HG03066 (cell line): Measurements from ENCODE around the gene OSBPL9.

Experiments used
- ATAC-seq: cut with Tn5 transposase; IDR thresholded peaks from one replicate; pipeline ENCODE4 v1.9.1; 2021; ENCODE audit warnings: low read depth; ENCODE audit not compliant: unreplicated experiment

Gene OSBPL9

GRCh38 chr1:51733793-51734522, 117.1 kb downstream of the OSBPL9 start:
- ATAC-seq, result no peak

GRCh38 chr1:51734896-51735745, 118.2 kb downstream of the OSBPL9 start:
- no peak for ATAC-seq

DNA sequence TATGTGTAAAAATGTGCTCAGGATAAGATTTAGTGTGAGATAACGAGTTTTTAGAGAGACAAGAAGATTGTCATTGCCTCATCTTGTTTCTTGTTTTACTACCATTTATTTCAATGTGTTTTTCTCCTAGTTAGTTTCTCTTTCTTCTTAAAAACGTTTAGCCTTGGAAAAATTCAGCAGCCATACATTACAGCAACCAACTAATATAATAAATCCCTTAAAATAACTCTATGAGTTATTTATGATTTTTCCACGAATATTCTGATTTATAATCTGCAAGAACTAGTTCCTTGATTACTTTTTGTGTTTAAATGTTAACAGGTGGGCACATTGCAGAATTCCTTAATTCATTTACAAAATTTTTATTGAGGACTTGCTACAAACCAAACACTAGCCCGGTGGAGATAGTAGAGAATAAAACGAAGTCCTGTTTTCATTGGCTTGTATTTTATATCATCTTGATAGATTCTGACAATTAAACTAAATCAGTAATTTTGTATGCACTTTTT, 118.9 kb downstream of the OSBPL9 start:
- no peak for ATAC-seq

DNA sequence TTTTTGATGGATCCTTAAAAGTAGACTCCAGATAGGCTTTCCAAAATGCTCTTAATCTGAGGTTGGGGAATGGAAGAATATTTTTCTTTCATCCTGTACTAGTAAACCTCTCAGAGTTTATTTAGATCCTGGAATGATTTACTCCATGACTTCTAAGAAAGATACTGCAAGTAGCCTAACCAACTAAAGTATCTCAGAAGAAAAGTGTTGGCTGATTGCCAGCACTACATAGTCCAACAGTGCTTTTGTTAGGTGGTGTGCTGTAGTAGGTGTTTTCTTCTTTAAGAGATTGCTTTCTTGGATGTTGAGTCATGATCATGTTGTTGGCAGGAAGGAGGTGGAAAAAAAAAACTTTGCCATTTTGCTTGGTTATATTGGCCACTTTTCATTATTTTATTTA, 119.8 kb downstream of the OSBPL9 start:
- no peak for ATAC-seq

DNA sequence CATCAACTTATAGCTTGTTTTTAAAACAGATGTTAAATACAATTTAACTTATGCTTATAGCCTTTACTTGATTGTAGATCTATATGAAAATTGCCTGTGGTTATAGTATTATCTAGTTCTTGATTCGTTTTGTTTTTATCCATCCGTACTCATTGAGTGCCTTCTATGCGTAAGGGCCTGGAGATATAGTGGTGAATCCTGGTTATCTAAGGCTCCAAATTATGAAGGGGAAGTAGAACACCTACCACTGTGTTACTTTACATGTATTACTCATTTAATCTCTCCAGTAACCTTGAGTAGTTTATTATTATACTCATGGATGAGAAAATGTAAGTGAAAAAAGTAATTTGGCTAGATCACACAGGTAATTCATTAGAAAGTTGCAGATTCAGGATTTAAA, 121.8 kb downstream of the OSBPL9 start:
- ATAC-seq, result no peak

GRCh38 chr1:51740652-51741051, 123.8 kb downstream of the OSBPL9 start:
- no peak for ATAC-seq

DNA sequence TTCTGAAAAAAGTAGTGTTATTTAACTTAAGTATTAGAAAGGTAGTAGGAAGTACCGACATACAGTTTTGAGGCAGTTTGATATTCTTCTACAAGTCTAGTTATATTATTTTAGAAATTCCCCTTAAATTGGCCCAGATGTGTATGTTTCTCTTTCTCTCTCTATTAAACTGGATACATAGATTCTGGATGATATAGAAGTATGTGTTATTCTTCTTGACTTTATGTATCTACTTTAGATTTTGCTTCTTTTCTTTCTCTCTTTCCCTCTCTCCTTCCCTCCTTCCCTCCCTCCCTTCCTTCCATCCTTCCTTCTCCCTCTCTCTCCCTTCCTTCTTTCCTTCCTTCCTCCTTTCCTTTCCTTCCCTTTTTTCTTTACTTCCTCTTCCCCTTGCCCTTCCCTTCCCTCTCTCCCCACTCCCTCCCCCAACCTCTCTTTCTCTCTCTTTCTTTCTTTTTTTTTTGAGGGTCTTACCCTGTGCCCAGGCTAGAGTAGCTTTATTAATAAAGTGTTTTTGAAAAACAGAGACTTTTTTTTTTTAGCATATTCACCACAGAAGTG, 124.3 kb downstream of the OSBPL9 start:
- ATAC-seq, result no peak

- ATAC-seq, result no peak
Observed at GRCh38 chr1:51744506-51745303, 127.8 kb downstream of the OSBPL9 start.

DNA sequence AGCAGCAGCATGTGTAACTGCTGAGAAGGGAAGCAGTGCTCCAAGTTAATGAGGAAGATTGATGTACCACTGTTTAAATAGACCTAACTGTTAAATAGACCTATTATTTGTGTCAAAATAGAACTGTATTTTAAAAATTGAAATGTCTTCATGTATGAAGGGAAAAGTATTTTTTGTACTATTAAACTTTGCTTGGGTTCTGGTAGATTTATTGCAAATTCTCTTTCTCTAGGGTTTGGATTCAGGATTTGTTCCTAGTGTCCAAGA, 128.3 kb downstream of the OSBPL9 start:
- ATAC-seq, result no peak

DNA sequence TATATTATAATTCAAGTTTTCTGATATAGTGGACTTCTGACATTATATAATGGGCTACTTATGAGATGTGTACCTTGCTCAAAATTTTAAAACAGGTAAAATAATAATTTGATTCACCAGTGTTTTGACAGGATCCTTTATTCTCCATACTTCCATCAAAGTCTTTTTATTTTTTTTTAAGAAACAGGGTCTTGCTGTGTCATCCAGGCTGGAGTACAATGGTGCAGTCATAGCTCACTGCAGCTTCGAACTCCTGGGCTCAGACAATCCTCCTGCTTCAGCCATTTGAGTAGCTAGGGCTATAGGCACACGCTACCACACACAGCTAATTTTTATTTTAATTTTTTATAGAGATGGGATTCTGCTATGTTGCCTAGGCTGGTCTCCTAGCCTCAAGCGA, 132.3 kb downstream of the OSBPL9 start:
- ATAC-seq, result no peak

DNA sequence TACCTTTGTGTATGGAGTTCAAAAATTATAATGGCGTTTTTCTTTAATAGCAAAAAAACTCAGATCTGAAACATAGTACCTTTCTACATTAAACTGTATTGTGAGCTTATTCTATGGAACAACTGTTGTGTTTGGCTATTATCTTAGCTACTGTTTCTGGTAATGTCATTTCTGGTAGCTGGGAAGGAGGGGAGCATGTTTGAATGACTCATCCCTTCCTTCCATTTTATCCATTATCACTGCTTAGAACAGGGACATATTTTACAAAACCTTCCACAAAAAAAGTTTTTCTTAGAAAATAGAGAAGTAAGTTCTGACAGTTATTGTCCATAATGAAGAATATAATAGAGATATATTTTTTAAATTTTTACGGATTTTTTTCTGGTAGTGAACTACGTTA, 133.3 kb downstream of the OSBPL9 start:
- ATAC-seq, result no peak

GRCh38 chr1:51750729-51751128, 133.8 kb downstream of the OSBPL9 start:
- no peak for ATAC-seq

GRCh38 chr1:51752073-51752948, 135.4 kb downstream of the OSBPL9 start:
- ATAC-seq, result no peak

GRCh38 chr1:51753969-51754368, 137.1 kb downstream of the OSBPL9 start:
- ATAC-seq, result no peak

DNA sequence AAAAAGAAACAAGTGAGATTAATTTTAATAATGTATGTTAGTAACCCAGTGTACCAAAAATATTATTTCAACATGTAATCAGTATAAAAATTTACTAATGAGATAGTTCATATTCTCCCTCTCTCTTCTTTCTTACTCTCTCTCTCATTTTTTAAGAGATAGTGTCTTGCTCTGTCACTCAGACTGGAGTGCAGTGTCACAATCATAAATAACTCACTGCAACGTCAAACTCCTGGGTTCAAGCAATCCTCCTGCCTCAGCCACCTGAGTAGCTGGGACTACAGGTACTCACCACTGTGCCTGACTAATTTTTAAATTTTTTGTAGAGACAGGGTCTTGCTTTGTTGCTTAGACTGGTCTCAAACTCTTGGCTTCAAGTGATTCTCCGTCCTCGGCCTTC, 137.8 kb downstream of the OSBPL9 start:
- no peak for ATAC-seq

- no peak for ATAC-seq
Observed at GRCh38 chr1:51755437-51755836, 138.5 kb downstream of the OSBPL9 start.

GRCh38 chr1:51756290-51756689, 139.4 kb downstream of the OSBPL9 start:
- no peak for ATAC-seq

DNA sequence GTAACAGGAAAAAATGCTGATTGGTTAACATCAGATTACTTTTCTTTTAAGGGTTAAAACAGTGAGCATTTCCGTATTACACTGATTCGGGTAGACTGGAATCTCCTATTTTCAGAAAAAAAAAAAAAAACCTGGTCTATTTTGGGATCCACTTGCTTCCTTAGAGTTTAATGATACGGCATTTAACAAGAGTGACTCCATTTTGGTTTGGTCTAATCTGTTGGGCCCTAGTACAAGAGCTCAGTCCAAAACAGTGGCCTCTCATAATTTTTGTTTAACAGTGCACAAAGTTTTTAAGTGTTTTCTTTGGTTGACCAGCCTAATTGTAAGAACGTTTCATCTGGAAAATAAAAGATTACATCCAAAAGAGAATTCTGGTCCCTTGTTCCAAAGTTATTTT, 141.4 kb downstream of the OSBPL9 start:
- no peak for ATAC-seq

DNA sequence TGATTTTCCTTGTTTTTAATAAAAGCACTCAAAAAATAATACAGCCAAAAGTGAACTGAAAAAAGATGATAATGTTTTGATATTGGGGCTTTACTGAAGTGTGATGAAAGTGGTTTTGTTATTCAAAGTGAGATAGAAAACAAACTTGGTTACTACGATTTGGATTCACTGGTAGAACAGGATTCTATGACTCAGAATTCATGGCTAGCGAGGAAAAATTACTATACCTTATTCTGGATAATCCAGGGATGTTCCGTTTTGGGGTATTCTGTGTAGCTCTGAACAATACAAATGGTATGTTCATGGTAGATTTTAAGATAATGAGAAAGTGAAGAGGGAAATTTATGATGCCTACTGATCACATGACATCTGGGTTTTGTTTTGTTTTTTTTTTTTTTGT, 144.0 kb downstream of the OSBPL9 start:
- no peak for ATAC-seq

DNA sequence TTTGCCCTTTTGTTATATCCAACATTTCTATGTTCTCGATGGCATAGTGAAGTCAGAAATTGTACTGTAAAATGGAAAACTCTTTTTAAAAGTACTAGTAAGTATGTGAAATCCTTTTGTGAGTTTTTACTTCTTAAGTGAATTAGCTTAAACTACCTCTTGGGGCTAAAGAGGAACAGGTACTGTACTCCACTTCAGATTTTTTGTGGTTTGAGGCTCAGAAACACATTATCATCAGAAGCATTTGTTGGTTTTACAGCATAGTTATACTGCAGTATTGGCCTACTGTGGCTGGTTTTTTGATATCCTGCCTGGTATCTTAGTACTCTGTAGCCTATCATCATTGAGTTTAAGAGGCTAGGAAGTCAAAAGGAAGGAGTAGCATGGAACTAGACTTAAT, 144.5 kb downstream of the OSBPL9 start:
- no peak for ATAC-seq
